Measurements from ENCODE around the gene RPL13.
"Not testable (repeated sequence)": the region's sequence is repeated elsewhere in the genome, so short reads cannot be mapped to it uniquely, and the experiment has no call there.

The RPL13 gene

DNA sequence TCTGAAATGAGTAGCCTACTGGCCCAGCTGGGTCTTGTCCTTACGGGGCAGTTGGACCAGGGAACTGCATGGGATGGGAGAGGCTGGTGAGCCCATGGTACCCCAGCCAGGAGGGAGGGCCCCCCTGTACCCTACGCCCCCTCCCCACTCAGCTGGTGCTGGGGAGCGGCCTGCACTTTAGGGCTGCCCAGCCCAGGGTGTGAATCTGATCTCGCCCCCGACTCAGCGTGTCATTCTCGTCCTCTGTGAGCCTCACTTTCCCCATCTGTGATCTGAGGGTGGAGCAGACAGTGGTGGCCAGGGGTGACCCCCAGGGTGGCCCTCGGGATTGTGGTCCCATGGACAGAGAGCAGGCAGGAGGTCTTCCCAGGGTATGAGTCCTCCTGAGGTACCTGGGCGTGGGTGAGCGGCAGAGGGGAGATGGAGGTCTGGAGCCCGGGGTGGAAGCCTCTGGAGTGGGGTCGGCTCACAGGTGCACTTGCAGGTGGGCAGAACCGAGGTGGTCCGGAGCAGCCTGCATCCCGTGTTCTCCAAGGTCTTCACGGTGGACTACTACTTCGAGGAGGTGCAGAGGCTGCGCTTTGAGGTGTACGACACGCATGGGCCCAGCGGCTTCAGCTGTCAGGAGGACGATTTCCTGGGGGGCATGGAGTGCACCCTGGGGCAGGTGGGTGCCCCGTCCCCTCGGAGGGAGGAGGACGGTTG lies 16.7 kb downstream of the RPL13 start:
- no peak for DNase-seq

DNA sequence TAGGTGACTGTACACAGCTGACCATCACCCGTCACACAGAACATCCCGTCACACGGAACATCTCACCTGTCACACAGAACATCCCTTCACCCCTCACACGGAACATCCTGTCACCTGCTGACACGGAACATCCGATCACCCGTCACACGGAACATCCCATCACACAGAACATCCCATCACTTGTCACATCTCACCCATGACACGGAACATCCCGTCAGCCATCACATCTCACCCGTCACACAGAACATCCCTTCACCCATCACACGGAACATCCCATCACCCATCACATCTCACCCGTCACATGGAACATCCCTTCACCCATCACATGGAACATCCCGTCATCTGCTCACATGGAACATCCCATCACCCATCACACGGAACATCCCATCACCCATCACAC lies 18.9 kb downstream of the RPL13 start:
- DNase-seq = no peak

DNA sequence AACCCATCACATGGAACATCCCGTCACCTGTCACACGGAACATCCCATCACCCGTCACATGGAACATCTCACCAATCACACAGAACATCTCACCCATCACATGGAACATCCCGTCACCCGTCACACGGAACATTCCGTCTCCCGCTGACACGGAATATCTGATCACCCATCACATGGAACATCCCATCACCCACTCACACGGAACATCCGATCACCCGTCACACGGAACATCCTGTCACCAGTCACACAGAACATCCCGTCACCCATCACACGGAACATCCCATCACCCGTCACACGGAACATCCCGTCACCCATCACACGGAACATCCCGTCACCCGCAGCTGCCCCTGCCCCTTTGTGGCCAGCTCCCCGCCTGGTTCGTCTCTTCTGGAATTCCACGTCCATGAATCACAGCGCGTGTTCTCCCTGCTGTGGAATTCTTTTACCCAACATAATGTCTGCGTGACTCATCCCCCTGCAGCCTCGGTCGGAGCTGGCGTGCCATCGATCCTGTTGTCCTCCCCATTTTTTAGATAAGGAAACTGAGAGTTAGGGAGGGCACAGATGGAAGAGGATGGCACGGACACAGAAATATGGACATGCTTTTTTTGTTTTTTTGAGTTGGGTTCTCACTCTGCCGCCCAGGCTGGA lies 20.7 kb downstream of the RPL13 start:
- no peak for DNase-seq

DNA sequence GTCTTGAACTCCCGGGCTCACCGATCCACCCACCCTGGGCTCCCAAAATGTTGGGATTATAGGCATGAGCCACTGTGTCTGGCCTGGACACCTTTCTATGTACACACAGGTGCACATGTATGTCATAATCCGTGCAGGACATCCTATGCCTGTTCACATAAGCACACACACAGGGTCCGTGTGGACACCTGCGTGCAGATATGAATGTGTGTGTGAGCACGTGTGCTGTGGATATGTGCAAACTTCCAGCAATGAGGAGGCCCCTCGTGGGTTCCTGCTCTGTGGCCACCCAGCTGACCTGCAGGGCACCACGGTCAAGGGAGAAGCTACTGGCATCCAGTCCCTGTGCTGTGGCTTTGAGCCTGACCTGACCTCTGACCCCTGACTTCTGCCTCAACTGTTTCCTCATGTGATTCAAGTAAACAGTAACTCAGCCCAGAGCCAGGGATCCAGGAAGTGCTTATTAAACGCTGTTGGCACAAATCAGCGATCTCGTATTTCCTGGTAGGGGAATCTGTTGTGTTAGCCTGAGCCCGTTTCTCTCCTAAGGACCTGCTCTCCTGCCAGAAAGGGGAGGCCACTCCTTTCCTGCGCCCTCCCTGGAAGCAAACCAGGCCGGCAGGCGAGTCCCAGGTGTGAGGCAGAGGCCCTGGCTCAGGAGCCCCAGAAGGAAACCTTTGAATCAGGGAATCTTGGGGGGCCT lies 21.5 kb downstream of the RPL13 start:
- no peak for DNase-seq

DNA sequence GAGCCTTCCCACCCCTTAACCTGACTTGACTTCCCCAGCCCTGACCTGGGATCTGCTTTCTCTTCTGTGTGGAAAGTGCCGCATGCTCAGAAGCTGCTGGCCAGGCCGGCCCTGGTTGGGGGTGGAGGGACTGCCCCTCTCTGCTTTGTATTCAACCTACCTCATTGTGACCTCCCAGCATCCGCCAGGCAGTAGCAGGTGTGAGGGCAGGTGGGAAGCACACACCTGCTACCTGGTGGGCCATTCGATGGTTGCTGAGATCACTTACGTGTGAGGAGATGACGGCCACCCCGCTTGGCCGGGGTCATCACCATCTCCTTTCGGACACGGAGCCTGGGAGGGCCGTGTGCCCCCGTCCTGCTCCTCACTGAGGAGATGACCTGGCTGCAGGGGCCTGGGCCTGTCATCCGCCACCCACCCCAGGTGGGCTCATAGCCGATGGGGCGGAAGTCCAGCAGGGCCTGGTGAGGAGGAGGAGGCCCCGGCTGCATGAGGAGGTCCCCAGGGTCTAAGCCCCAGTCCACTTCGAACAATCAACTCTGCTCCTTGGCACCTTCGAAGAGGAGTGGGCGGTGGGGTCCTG lies 22.2 kb downstream of the RPL13 start:
- no peak for DNase-seq

DNA sequence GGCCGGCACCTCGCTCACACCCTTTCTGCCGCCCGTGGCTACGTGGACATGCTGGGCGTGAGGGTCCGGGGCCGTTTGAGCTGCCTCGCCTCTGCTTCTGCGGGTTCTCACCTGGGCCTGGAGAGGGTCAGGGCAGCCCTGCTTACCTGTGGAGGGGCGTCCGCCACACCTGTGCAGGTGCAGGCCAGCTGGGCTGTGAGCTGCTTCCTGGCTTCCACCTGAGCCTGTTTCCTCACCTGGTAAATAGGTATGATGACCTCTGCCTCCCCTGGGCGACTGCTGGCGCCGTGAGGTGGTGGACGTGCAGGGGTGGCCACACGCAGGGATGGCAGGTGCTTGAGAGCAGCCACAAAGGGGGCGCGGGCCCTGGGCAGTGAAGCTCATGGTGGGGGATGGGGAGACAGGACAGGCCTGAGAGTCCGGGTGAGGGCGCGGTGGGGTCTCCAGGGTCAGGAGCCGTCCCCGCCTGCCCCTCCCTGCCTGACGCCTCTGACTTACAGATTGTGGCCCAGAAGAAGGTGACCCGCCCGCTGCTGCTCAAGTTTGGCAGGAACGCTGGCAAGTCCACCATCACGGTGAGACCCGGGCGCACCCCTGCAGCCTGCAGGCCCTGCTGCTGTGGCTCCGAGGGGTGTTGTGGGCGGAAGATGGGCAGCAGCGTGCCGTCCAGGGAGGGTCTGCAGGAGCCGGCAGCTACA lies 22.9 kb downstream of the RPL13 start:
- DNase-seq = no peak

DNA sequence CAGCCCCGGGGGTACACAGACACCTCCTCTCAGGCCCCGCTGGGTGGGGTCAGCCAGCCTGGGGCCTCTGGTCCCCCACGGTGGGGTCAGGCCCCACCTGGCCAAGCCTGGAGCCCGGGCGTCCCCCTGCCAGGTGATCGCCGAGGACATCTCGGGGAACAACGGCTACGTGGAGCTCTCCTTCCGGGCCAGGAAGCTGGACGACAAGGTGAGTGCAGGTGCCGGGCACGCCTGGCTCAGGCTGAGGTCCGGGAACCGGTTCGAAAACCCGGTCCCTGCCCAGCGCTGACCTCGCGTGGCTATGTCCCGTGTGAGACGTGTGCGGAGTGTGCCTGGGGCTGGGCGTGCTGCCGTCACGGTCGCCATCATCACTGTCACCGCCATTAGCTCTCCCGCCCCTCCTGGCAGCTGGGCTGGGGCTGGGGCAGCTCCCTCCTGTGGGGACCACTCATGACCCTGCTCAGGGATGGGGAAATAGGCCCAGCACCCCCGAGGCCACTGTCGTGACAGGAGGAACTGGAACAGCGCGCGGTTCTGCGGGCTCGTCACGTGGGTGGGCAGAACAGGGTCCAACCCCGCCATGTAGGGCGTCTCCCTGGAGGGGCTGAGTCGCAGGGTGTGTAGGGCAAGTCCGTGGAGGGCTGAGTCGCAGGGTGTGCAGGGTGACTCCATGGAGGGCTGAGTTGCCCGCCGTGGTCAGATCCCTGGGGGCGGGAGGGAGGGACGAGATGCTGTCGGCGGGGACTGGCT lies 23.6 kb downstream of the RPL13 start:
- no peak for DNase-seq

DNA sequence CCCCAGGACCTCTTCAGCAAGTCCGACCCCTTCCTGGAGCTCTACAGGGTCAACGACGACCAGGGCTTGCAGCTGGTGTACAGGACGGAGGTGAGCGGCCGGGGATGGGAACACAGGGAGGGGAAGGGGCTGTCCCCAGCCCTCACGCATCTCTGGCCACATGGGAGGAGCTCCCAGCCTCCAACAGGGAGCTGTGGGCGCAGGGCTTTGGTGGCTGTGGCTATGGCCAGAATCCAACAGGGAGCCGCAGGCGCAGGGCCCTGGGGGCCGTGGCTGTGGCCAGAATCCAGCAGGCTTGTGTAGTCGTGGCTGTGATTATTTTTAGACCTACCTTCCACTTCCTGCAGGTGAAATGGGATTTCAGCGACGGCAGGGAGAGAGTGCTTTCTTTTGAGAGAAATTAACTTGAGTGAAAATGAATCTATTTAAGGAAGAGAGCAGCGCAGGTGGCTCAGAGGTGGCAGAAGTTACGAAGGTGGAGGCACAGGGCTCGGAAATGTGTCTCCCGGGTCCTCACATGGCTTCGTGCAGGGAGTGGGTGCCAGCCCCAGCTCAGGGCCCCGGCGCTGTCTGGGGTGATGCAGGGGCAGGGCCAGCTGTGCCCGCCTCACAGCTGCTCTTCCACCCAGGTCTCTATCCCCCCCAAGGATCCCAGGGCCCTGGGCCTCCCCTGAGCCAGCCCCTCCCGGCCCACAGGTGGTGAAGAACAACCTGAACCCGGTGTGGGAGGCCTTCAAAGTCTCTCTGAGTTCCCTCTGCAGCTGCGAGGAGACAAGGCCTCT lies 24.5 kb downstream of the RPL13 start:
- no peak for DNase-seq

DNA sequence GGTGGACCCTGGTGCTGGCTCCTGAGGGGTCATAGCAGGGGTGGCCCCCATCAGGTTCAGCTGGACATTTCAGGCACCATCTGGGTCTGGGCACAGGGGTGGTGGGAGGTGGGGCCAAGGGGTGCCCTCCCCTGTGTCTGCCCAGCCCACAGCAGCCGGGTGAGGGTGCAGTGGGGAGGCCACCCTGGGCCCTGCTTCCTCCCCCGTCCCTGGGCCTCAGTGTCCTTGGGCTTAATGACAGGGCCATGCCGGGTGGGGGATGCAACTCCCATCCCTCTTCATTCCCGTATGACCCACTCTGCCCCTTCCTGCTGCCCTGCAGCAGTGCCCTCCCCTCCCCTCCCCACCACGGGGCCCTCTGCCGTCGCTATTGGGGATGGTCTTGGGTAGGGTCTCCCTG lies 25.7 kb downstream of the RPL13 start:
- no peak for DNase-seq

DNA sequence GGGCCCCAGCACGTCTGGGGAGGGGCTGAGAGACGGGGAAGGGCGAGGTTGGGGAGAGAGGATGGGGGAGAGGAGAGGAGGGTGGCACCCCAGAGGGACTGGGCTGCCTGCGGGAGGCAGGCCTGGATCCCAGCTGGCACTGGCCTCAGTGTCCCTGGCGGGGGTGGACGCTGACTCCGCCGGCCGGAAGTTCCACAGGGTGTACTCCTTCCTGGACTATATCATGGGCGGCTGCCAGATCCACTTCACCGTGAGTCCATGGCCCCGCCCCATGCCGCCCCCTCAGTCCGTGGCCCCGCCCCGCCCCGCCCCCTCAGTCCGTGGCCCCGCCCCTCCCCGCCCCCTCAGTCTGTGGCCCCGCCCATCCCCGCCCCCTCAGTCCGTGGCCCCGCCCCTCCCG lies 26.4 kb downstream of the RPL13 start:
- DNase-seq = no peak

DNA sequence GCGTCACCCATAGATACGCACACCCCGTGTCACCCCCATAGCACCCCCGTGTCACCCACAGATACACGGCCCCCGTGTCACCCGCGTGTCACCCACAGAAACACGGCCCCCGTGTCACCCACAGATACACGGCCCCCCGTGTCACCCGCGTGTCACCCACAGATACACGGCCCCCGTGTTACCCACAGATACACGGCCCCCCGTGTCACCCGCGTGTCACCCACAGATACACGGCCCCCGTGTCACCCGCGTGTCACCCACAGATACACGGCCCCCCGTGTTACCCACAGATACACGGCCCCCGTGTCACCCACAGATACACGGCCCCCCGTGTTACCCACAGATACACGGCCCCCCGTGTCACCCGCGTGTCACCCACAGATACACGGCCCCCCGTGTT lies 27.2 kb downstream of the RPL13 start:
- DNase-seq = not testable (repeated sequence)

DNA sequence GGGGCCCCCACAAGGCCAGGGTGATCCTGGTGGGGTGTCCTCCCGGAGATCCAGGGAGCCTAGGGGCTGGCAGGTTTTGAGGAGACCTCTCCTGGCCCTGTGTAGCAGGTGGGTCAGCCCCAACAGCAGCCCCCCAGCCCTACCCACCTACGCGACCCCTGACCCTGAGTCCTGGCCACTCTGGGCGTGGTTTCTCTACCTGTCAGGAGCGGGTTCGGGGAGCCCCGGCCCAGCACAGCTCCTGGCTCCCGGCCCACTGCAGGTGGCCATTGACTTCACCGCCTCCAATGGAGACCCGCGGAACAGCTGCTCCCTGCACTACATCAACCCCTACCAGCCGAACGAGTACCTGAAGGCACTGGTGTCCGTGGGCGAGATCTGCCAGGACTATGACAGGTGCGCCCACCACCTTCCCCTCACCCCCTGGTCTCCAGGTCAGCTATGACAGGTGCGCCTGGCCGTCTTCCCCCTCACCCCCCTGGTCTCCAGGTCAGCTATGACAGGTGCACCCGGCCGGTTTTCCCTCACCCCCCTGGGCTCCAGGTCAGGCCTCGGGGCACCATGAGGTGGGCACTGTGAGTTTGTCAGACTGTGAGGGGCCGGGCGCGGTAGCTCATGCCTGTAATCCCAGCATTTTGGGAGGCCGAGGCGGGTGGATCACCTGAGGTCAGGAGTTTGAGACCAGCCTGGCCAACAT lies 28.1 kb downstream of the RPL13 start:
- no peak for DNase-seq

DNA sequence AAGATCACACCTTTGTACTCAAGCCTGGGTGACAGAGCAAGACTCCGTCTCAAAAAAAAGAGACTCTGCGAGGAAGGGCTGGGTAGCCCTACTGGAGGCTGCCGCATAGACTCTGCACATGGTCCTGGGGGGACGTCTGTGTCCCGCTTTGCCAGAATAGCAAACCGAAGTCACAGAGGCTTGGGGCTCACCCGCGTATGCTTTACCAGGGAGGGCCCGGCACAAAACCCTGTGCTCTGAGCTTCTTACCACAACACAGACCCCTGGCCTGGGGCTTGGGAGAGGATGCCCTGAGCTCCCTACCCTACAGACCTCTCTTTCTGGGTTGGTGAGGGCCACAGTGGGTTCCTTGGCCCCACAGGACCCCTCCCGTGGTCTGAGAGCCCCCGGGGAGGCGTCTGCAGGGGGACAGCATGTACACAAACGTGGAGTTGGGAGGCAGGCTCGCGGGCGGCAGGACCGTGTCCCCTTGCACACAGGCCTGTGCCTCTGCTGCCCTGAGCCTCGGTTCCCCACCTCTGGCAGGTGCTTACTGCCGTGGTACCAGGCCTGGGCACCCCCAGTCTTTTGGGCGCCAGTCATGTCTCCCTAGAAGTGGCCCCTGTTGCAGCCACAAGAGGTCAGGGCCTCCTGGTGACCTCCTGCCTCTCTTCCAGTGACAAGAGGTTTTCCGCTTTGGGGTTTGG lies 28.9 kb downstream of the RPL13 start:
- no peak for DNase-seq

DNA sequence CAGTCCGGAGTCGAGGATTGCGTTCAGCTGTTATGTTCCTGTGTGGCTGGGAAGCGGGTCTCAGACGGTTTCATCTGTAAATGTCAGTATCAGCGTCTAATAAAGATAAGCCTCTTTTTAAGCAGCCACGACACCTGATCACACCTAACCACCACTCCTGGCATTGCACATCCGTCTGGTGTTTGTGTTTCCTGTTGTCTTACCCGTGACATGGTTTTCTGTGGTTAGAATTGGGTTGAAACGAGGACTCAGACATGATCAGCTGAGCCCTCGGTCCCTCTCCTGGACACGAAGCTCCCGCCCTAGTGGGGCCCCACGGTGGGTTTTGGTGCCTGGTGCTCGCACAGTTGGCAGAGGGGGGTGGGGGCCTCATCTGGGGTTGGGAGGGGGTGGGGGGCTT lies 33.4 kb downstream of the RPL13 start:
- no peak for DNase-seq

DNA sequence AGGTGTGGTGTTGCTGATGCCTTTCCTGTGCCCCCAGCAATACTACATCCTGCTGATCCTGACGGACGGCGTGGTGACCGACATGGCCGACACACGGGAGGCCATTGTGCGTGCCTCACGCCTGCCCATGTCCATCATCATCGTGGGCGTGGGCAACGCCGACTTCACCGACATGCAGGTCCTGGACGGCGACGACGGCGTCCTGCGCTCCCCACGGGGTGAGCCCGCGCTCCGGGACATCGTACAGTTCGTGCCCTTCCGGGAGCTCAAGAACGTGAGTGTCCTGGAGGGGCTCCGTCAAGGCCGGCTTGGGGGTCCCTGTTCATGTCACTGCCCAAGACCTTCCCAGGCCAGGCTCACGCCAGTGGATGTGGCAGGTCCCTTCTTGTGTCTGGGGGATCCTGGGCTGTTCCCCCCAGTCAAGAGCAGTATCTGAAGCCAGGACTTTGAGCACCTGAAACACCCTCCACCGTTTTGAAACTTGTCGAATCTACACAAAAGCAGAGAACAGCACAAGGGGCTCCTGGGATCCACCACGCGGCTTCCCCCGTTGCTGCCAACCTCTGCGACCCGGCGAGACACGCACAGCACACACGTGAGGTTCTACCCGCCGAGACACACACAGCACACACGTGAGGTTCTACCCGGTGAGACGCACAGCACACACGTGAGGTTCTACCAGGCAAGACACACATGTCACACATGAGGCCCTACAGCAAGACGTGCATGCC lies 35.0 kb downstream of the RPL13 start:
- DNase-seq = no peak

DNA sequence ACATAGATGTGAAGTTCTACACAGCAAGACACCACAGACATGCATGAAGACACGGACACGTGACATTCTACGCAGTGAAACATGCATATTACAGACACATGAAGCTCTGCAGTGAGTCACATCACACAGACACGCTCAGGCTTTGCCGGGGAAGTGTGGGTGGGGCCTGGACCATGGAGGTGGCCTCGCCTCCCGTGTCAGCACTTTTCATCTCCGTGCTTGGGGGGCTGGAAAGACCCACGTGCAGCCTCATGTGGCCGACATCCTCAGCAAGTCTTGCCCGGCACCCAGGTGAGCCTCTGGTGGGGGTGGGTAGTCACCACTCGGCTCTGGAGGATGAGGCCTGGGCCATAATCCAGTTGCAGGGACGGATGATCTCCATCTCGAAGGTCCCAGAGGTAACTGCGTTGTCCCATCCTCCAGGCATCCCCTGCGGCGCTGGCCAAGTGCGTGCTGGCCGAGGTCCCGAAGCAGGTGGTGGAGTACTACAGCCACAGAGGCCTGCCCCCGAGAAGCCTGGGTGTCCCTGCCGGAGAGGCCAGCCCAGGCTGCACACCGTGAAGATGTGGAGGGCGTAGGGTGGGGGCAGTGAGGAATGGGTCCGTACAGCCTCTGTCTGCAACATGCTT lies 35.7 kb downstream of the RPL13 start:
- DNase-seq = no peak

DNA sequence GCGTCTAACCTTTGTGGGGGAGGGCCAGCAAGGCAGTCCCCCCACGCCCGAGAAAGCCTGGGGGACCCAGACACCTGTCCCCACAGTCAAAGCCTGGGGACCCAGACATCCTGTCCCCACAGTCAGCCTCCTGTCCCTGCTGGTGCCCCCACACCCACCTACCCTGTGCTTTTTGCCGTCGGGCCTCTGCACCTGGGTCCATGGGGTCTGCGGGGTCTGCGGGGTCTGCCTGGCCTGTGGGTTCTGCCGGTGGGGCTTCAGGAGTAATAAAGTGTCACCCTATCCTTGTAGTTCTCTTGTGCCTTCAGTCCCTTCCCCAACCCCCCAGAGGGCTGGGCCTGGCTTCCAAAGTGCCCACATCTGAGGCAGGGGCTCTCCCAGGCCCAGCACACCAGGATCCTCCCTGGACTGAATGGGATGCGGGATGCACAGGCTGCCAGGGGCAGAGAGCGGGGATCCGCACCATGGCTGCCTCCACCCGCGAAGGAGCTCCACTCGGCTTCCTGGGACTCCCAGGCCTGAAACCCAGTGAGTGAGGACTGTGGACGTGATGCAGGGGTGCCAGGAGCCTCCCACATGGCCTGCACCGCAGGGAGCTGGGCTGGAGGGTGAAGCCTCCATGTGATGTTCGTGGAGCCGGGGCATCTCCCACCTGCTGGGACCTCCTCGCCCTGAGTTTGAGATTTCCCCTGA lies 36.6 kb downstream of the RPL13 start:
- DNase-seq = no peak

DNA sequence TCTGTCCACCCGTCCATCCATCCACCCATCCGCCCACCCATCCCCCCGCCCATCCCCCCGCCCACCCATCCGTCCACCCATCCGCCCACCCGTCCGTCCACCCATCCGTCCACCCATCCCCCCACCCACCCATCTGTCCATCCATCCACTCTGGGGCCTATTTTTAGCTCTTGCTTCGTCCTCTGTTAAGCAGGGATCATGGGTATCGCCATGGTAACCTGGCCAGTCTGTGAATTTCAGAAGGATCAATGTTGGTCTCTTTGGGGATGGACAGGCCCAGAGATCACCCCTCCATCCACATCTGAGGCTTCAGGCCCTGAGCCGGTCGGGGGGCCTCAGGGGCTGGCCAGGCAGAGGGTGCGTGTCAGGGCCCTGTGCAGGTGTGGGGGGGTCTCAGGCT lies 37.7 kb downstream of the RPL13 start:
- no peak for DNase-seq

DNA sequence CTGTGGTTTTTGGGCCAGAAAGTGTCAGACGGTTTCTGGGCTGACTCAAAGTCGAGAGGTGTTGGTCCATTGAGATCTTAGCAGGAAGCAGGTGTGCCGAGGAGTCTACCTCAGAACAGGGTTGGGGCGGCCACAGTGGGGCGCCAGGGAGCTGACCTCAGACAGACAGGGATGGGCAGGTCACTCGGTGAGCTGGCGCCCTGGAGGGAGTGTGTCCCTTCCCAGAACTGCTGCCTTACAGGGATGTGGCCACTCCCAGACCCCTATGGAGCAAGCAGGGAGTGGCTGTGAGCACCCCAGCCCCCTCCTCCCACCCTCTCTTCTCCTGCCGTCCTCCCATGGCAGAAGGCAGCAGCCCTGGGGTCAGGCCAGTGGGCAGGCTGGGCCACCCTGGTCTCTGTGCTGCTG lies 39.0 kb downstream of the RPL13 start:
- no peak for DNase-seq

All from NCI-H1436 (cell line).